Right lobe of liver (tissue), 6 donors: ENCODE measurements around the gene SLC12A2. TPM values are rescaled to one million over a fixed set of nuclear protein-coding genes. Genes with fewer than 3 reads are reported as not detected.

Experiments
- ATAC-seq, 4 donors: fragments of 200-7000 bp; cut with Tn5 transposase; one replicate each; pipeline ENCODE4 v1.9.1; 2020; ENCODE audit warnings: mild to moderate bottlenecking in 4 of 4, moderate library complexity in 4 of 4
- DNase-seq, 3 donors: peaks; one replicate each; pipeline ENCODE4 v3.0.0-alpha.2; 2020
- H3K27ac ChIP-seq, 3 donors: fragments of 200-600 bp; one replicate each; pipeline ENCODE4 v1.8.0; 2022
- H3K27me3 ChIP-seq, 2 donors: fragments of 200-600 bp; one replicate each; pipeline ENCODE4 v1.8.0; 2022
- H3K36me3 ChIP-seq, 4 donors: fragments of 200-600 bp; sonication (generic) in 1 of 4; one replicate each; pipeline versions ENCODE4 v1.5.1 to v1.8.0; 2017 to 2022; ENCODE audit warnings: control low read depth in 1 of 4
- H3K4me1 ChIP-seq, 4 donors: fragments of 200-600 bp; sonication (generic) in 1 of 4; one replicate each; pipeline versions ENCODE4 v1.5.1 to v1.8.0; 2017 to 2022; ENCODE audit warnings: control low read depth in 1 of 4
- H3K4me3 ChIP-seq, 3 donors: fragments of 200-600 bp; one replicate each; pipeline ENCODE4 v1.8.0; 2022
- H3K9me3 ChIP-seq, 4 donors: fragments of 200-600 bp; sonication (generic) in 1 of 4; one replicate each; pipeline versions ENCODE4 v1.5.1 to v1.8.0; 2017 to 2022; ENCODE audit warnings: control low read depth in 1 of 4
- CTCF ChIP-seq, 4 donors: fragments of 200-600 bp in 3 of 4; fragments of 450-650 bp in 1 of 4; IDR thresholded peaks; one replicate each; pipeline versions ENCODE4 v1.5.1 to v1.8.0; 2016 to 2022; ENCODE audit warnings: antibody characterized with exemption in 4 of 4, mild to moderate bottlenecking in 2 of 4
- POLR2A ChIP-seq: fragments of 450-650 bp; IDR thresholded peaks from one replicate; pipeline ENCODE4 v1.6.1; 2017; ENCODE audit warnings: antibody characterized with exemption, mild to moderate bottlenecking
- WGBS: methylation state at CpG from one replicate; pipeline ENCODE4 v1.1.6; 2018; ENCODE audit warnings: low coverage, low lambda C conversion rate; ENCODE audit not compliant: insufficient coverage; ENCODE audit errors: missing lambda C conversion rate; 5-methylcytosine and 5-hydroxymethylcytosine counted together
- intact Hi-C, 2 donors: fragments of 100-400 bp; cut with DNase I; formaldehyde crosslinking; loops; one replicate each; pipeline versions ENCODE4 v1.11.2 to v1.14.1; 2022
- long read RNA-seq: library from polyadenylated mRNA; unstranded; transcript quantifications from one replicate; pipeline ENCODE4 v2.0.0, GENCODE V29; 2019
- total RNA-seq, 6 experiments: library from RNA; depleted of rRNA in 2 of 6; stranded (reverse); fragments of >200 nt in 2 of 6; fragmentation: NEBNext Ultra II Directional in 3 of 6; extraction: Animal tissue kit (Norgen Biotek cat#: 25700) in 3 of 6; gene quantifications; one replicate each; pipeline versions ENCODE4 v1.1.0 to v1.2.4, GENCODE V29; 2016 to 2023
- donor health status: DM: no; HTN: yes; CAD: no.
- donor health status: DM: no; HTN: no; CAD: no.
- donor health status: DM: no; HTN: no; CAD: no.
- donor health status: DM: no; HTN: yes; CAD: no.
- donor health status: DM: no; HTN: yes; CAD: no.

Gene SLC12A2
- 1 to 10 TPM; 3.1 to 9.8 (median 8.1) TPM for total RNA-seq
- long read RNA-seq, partial matches to known transcripts = 0 of 2 reads
- long read RNA-seq, other reads (novel, unspliced or antisense) = 2 of 2 reads

GRCh38 chr5:128083033-128083810 lies at the start of gene SLC12A2:
Gene SLC12A2, plus strand, starts transcription at chr5:128083766. Its CDS starts 189 bp downstream, at chr5:128083955.
- TF ChIP-seq POLR2A = peak; percentile 87
- no peak for TF ChIP-seq CTCF (IDR thresholded peaks at IDR 0.05)
- H3K4me3 ChIP-seq = peak within 1 kb of the TSS; percentile 78 to 97 (median 84)
- intact Hi-C loops = no loop called here
- peak; percentile 92 to 97 (median 93) for DNase-seq
- peaks cover 0 to 11% (median 0%) of the 10 kb centered on the region in 4 donors for H3K4me1 ChIP-seq
- no peaks in the 10 kb centered on the region for H3K27me3 ChIP-seq
- ATAC-seq = peak; percentile 86 to 95 (median 88)
- WGBS = 0% methylated on average over 14 of the region's 104 CpGs
- H3K27ac ChIP-seq = peak within 1 kb of the TSS; percentile 68 to 92 (median 91)
- no peaks in the 10 kb centered on the region for H3K36me3 ChIP-seq
- H3K9me3 ChIP-seq = no peaks in the 10 kb centered on the region

GRCh38 chr5:128035689-128036088 lies 47.9 kb upstream of the SLC12A2 start:
- H3K36me3 ChIP-seq = no peaks in the 10 kb centered on the region
- WGBS = 90% methylated on average over 4 of the region's 4 CpGs
- no peak overlapping the region for H3K27ac ChIP-seq
- H3K4me3 ChIP-seq = no peak overlapping the region
- no peaks in the 10 kb centered on the region for H3K4me1 ChIP-seq
- no peaks in the 10 kb centered on the region for H3K9me3 ChIP-seq
- no peaks in the 10 kb centered on the region for H3K27me3 ChIP-seq
- no peak for DNase-seq
- intact Hi-C loops = no loop called here
- TF ChIP-seq CTCF (IDR thresholded peaks at IDR 0.05) (no peak), POLR2A (no peak)
- ATAC-seq = no peak

- Histone ChIP-seq H3K4me1 (no peaks in the 10 kb centered on the region), H3K27me3 (no peaks in the 10 kb centered on the region), H3K27ac (no peak overlapping the region), H3K36me3 (no peaks in the 10 kb centered on the region), H3K9me3 (no peaks in the 10 kb centered on the region), H3K4me3 (no peak overlapping the region)
- ATAC-seq (no peak), DNase-seq (no peak)
- WGBS = 50% methylated on average over 1 of the region's 1 CpG
- no peak for TF ChIP-seq CTCF (IDR thresholded peaks at IDR 0.05)
- no peak for TF ChIP-seq POLR2A
- intact Hi-C loops = no loop called here
These were observed 46.6 kb upstream of the SLC12A2 start for GRCh38 chr5:128036950-128037349.

GRCh38 chr5:128038643-128039042 lies 44.9 kb upstream of the SLC12A2 start:
- no peak for TF ChIP-seq CTCF (IDR thresholded peaks at IDR 0.05)
- no peak for TF ChIP-seq POLR2A
- intact Hi-C loops = no loop called here
- DNase-seq = no peak
- H3K4me1 ChIP-seq = no peaks in the 10 kb centered on the region
- H3K27ac ChIP-seq = no peak overlapping the region
- no peaks in the 10 kb centered on the region for H3K9me3 ChIP-seq
- no peak overlapping the region for H3K4me3 ChIP-seq
- ATAC-seq = peak in 2 of 4 donors; percentile 31 to 37
- H3K36me3 ChIP-seq = no peaks in the 10 kb centered on the region
- H3K27me3 ChIP-seq = no peaks in the 10 kb centered on the region
